GM15510 (cell line): ENCODE results near the gene VEGFA.

ENCODE experiments used
- POLR2A ChIP-seq: IDR thresholded peaks from 3 replicates; pipeline ENCODE4 v1.6.1; 2011; ENCODE audit warnings: borderline replicate concordance; ENCODE audit not compliant: insufficient read length; ENCODE audit errors: extremely low read depth

The VEGFA gene

DNA sequence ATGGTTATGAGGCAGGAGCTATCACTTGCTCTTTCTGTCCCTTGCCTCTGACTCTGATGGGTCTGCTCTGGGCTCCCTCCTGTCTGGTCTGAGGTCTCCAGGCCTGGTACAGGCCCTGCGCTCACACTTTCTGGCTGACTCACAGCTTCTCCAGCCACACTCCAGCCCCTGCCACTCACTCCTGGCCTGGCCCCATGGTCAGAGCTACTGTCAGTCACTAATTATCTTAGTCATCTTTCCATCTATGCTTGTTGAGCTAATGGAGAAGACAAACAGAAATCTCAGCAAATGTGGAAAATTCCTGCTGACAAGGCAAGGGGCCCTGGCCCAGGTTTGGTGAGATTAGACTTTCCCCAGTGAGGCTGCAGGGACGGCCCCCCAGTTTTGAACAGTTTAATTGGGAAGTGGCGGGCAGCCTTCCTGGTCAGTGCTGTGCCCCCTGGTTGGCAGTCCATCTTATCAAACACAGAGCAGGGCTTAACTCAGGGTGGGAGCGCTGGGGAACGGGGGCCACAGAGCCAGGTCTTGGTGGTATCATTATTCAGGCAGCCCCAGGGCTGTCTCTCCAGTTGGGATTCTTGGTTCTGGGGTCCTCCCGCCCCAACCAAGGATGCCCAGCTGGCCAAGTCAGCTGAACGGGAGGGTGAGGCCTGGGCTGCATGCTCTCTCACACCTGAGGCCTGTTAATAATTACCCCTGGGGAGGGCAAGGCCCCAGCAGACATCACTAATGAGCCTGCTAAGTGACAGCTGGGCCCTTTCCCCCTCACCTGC lies 63.4 kb downstream of the VEGFA start:
- TF ChIP-seq POLR2A, result no peak

DNA sequence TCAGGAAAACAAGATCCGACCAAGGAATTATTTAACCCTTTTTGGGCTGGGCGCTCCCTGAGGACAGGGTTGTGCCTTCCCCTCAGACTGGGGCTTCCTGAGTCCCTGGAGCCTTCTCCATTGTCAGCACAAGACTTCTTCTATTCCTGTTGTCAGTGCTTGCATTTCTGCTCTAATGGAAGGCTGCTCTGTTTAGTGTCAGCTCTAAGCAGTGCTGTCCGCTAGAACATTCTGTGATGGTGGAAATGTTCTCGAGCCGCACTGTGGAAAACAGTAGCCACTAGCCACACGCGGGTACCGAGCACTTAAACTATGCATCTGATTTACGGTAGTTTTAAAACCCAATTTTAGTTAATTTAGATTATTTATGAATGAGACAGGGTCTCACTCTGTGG lies 64.0 kb downstream of the VEGFA start:
- TF ChIP-seq POLR2A, result no peak

DNA sequence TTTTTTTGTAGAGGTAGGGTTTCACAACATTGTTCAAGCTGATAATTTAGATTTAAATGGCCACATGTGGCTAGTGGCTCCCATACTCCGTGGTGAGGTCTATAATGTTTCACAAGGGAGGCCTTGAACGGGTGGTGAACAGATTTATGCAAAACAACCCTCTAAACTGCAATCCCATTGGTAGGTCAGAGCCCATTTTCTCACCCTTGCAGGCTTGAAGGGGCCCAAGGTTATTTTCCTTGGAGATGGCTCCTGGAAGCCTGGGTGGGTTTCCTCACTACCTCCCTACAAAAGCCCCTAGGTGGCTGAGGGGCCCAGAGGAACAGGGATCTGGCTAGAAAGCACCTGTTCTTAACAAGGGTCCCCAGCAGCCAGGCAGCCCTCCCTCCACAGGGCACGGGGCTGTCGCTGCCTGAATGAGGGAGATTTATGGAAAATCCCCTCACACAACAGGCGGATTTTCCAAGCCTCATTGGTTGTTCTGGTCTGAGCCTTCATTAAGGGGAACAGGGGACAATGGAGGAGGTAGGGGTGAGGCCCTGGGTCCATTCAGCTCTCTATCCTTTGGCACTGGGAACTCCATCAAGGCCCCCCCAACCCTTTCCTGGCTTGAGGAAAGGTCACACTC lies 64.6 kb downstream of the VEGFA start:
- TF ChIP-seq POLR2A, result no peak

DNA sequence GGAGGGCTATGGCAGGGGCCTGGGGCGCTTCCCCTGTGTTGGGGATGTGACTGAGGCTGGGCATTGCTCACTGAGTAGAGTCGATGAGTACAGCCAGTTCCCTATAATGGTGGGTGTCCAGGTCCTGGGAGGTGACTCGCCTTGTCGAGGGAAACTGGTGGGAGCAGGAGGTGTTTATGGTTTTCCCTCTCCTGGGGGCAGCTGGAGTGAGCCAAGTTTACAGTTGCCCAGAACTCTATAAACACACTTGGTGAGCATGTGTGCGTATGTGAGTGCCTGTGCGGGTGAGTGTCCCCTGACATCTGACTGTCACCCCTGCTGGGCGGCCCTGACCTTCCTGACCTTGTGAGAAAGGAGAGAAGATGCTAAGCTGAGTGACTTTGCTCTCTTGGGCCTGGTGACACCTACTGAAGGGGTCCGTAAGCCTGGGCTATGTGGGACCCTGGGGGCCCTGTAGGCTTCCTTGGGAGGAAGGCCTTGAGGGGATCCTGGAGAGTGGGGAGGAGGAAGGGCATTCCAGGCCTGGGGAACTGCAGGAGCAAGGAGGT lies 65.9 kb downstream of the VEGFA start:
- TF ChIP-seq POLR2A, result no peak
